Stimulated activated naive CD8-positive, alpha-beta T cell treated with anti-CD3 and anti-CD28 coated beads, Interleukin-15, Interleukin-2, amounts not matched to agents 100 ng/mL and 50 ng/mL, for 24 hours (primary cell): ENCODE results near the gene NSD1.

Source experiments
- H3K27ac Mint-ChIP-seq: one replicate; pipeline ENCODE4 v1.8.0; 2021; ENCODE audit warnings: mild to moderate bottlenecking, mixed read lengths
- H3K27me3 Mint-ChIP-seq: one replicate; pipeline ENCODE4 v1.8.0; 2021; ENCODE audit warnings: mixed read lengths
- H3K36me3 Mint-ChIP-seq: one replicate; pipeline ENCODE4 v1.8.0; 2021; ENCODE audit warnings: low read depth, mixed read lengths
- H3K4me1 Mint-ChIP-seq: one replicate; pipeline ENCODE4 v1.8.0; 2021; ENCODE audit warnings: low read depth, mixed read lengths
- H3K4me3 Mint-ChIP-seq: one replicate; pipeline ENCODE4 v1.8.0; 2021; ENCODE audit warnings: mild to moderate bottlenecking, mixed read lengths
- H3K9me3 Mint-ChIP-seq: one replicate; pipeline ENCODE4 v1.8.0; 2021; ENCODE audit warnings: mixed read lengths

Gene NSD1

DNA sequence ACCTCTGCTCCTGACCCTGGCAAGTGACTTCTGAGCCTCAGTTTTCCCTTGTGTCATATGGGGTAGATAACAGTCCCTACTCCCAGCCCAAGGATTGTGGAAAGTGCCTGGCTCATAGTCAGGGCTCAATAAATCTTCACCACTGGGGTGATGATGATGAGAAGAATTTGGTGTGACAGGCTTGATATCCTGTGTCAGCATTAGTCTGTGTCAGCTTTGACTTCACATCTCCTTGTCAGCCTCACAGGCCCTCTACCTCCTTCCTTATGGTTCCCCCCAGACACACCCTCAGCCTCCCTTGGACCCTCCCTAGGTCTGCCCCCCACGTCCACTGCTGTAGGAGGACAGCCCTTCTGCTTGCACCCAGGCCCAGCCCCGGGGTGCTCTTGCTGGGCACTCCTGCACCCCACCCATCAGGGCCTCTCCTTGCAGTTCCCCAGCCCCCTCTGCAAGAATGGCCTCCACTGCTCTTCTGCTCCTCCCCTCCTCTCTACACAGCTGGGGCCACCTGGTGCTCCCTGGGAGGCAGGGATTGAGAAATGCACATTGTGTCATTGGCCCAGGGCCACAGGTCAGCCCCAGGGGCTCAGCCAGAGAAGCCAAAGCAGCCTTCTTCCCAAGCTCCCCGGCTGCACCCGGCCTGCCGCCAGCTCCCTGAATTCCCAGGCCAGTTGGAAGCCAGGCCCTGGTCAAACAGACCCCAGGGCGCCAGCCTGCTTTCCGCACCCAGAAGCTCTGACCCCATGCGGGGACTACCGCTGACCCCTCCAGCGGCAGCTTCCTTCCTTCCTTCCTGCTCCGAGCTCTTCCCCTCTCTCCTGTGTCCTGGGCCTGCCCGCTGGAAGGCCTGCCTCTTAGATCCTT is 39.1 kb upstream of the NSD1 start:
- Mint-ChIP-seq H3K27me3 (no peaks in the 10 kb centered on the region), H3K36me3 (no peaks in the 10 kb centered on the region), H3K9me3 (no peaks in the 10 kb centered on the region), H3K4me3 (no peak overlapping the region), H3K4me1 (no peaks in the 10 kb centered on the region), H3K27ac (no peak overlapping the region)

DNA sequence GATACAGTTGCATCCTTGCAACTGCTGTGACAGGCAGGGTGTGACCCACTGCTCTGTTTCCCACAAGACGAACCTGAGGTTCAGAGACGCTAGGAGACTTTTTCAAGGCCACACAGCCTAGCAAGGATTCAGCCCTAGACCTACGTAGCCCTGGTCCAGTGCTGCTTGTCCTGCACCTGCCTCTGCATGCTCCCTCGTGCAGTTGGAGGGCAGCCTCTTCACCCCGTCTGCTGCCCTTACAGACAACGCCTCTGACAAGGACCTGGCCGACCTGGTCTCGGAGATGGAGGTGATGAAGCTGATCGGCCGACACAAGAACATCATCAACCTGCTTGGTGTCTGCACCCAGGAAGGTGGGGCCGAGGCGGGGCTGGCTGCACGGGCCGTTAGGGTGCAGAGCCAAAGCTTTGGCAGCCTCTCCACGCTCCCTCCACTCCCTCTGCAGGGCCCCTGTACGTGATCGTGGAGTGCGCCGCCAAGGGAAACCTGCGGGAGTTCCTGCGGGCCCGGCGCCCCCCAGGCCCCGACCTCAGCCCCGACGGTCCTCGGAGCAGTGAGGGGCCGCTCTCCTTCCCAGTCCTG is 38.4 kb upstream of the NSD1 start:
- Mint-ChIP-seq H3K4me1 (no peaks in the 10 kb centered on the region), H3K36me3 (no peaks in the 10 kb centered on the region), H3K9me3 (no peaks in the 10 kb centered on the region), H3K4me3 (no peak overlapping the region), H3K27ac (no peak overlapping the region), H3K27me3 (no peaks in the 10 kb centered on the region)

DNA sequence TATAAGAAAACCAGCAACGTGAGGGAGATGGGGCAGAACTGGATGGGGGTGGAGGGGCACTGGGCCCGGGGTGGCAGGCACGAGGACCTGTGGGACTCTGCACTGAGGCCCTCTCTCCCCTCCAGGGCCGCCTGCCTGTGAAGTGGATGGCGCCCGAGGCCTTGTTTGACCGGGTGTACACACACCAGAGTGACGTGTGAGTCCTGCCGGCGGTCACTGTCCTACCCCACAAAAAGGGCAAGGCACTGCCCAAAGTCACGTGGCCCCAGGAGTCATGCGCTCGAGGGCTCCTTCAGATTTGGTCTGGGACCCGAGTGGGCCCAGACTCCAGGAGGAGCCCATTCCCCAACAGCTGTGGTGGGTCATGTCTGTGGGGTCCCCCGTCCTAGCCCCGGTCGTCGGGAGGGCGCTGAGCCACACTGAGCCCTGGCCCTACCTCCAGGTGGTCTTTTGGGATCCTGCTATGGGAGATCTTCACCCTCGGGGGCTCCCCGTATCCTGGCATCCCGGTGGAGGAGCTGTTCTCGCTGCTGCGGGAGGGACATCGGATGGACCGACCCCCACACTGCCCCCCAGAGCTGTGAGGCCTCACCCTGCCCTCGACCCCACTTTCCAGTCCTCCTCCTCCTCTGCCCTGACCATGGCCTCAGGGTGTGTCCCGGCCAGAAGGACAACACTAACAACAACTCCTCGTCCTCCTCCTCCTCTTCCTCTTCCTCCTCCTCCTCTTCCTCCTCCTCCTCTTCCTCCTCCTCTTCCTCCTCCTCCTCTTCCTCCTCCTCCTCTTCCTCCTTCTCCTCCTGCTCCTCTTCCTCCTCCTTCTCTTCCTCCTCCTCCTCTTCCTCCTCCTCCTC is 37.2 kb upstream of the NSD1 start:
- no peaks in the 10 kb centered on the region for H3K36me3 Mint-ChIP-seq

DNA sequence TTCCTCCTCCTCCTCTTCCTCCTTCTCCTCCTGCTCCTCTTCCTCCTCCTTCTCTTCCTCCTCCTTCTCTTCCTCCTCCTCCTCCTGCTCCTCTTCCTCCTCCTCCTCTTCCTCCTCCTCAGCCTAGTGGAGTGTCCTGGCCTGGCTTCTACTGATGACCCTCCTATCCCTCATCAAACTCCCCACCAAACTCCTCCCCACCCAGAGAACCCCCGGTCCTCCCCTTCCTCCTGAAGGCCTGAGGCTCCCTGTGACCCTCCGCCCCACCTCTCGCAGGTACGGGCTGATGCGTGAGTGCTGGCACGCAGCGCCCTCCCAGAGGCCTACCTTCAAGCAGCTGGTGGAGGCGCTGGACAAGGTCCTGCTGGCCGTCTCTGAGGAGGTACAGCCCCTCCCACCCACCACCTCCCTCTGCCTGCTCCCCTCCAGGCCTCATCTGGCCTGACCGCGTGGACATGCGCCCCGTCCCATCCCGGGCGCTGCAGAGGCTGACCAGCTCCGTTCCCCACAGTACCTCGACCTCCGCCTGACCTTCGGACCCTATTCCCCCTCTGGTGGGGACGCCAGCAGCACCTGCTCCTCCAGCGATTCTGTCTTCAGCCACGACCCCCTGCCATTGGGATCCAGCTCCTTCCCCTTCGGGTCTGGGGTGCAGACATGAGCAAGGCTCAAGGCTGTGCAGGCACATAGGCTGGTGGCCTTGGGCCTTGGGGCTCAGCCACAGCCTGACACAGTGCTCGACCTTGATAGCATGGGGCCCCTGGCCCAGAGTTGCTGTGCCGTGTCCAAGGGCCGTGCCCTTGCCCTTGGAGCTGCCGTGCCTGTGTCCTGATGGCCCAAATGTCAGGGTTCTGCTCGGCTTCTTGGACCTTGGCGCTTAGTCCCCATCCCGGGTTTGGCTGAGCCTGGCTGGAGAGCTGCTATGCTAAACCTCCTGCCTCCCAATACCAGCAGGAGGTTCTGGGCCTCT is 36.3 kb upstream of the NSD1 start:
- Mint-ChIP-seq H3K27me3 (no peaks in the 10 kb centered on the region), H3K4me3 (no peak overlapping the region), H3K9me3 (no peaks in the 10 kb centered on the region), H3K27ac (no peak overlapping the region), H3K36me3 (no peaks in the 10 kb centered on the region), H3K4me1 (no peaks in the 10 kb centered on the region)

More for the DNA sequence above, 37.2 kb upstream of the NSD1 start:
- Mint-ChIP-seq H3K4me1 (no peaks in the 10 kb centered on the region), H3K4me3 (no peak overlapping the region), H3K27ac (no peak overlapping the region), H3K27me3 (no peaks in the 10 kb centered on the region), H3K9me3 (no peaks in the 10 kb centered on the region)

DNA sequence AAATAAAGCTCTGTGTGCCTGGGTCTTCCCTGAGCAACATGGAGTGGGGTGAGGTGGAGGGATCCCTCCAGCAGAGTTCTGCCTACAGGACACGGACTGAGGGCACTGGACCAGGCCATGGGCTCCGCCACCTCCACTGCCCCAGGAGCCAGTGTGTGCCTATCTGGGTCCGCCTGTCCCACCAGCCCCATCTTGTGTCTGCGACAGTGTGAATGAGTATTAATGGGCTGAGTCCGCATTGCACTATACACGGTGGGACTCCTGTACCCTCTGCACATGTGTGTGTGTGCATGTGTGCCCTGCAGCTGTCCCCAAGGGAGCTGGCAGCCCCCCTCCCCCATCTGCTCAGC is 35.5 kb upstream of the NSD1 start:
- Mint-ChIP-seq H3K27me3 (no peaks in the 10 kb centered on the region), H3K27ac (no peak overlapping the region), H3K4me3 (no peak overlapping the region), H3K9me3 (no peaks in the 10 kb centered on the region), H3K4me1 (no peaks in the 10 kb centered on the region), H3K36me3 (no peaks in the 10 kb centered on the region)

DNA sequence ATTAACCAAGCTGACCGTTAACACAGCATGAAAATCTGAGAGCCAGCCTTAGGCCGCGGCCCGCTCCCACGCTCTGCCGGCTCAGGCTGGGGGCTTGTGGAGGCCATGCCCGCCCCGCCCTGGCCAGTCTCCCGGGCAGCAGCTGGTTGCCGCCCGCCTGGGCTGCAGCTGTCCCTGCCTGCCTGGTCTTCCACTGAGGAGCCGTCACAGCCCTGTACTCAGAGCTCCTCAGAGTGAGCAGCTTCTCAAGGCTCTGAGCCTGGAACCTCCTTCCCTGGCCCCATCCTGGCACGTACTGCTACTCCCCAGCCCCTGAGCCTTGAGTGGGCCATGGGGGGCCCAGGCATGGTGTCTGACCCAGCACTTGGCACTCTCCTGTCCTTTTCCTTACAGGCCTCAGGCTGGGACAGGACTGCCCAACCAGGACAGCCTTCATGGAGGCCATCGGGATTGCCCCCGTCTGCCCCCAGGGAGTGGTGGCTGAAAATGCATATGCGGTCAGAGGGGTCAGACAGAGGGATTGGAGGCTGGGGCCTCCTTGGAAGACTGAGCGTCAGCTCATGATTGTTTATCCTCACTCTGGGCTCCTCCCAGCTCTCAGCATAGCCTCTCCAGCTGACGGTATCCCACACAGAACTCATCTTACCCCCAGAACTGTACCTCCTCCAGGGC is 35.0 kb upstream of the NSD1 start:
- no peaks in the 10 kb centered on the region for H3K36me3 Mint-ChIP-seq
- no peak overlapping the region for H3K27ac Mint-ChIP-seq
- no peak overlapping the region for H3K4me3 Mint-ChIP-seq
- H3K4me1 Mint-ChIP-seq: no peaks in the 10 kb centered on the region
- H3K27me3 Mint-ChIP-seq: no peaks in the 10 kb centered on the region
- H3K9me3 Mint-ChIP-seq: no peaks in the 10 kb centered on the region

DNA sequence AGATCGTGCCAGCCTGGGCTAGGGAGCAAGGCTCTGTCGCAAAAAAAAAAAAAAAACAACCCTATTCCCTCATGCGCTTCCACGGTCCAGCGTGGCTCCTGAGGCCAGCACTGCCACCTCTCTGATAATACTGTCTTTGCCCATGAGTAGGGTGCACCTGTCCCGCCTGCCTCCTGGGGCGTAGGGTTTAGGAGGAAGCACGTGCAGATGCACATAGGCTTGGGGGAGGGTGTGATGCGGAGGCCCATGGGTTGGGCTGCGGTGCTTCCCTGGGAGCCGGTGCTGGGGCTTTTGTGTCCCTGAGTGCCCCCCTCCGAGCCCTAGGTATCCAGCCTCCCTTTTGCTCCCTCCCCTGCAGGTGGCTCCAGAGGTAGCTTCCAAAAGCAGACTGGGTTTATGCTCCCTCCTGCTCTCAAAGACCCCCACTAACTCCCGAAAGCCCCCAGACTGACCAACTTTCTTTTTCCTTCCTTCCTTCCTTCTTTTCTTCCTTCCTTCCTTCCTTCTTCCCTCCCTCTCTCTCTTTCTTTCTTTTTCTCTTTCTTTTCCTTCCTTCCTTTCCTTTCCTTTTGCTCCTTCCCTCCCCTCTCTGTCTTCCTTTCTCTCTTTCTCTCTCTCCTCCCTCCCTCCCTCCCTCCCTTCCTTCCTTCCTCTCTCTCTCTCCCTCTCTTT is 34.0 kb upstream of the NSD1 start:
- Mint-ChIP-seq H3K4me1 (no peaks in the 10 kb centered on the region), H3K27me3 (no peaks in the 10 kb centered on the region), H3K4me3 (no peak overlapping the region), H3K9me3 (no peaks in the 10 kb centered on the region), H3K27ac (no peak overlapping the region), H3K36me3 (no peaks in the 10 kb centered on the region)

DNA sequence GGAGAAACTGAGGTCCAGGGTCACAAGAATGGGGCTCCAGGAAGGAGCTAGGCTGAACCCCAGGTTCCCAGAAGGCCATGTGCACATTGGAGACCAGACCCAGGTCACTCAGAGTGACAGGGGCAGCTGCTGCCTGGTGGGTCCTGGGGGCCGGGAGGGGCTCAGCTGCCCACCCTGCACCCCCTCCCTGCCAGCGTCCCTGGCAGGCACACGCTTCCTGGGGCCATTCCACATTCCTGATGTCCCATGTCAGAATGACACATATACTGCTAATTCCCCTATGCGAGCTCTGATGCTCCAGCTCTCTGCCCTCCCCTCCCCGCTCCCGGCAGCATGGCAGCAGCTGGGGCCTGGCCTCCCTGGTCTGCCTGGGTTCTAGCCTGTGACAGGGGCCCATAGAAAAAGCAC is 32.9 kb upstream of the NSD1 start:
- no peak overlapping the region for H3K27ac Mint-ChIP-seq
- H3K36me3 Mint-ChIP-seq: no peaks in the 10 kb centered on the region
- H3K9me3 Mint-ChIP-seq: no peaks in the 10 kb centered on the region
- no peak overlapping the region for H3K4me3 Mint-ChIP-seq
- H3K27me3 Mint-ChIP-seq: no peaks in the 10 kb centered on the region
- H3K4me1 Mint-ChIP-seq: no peaks in the 10 kb centered on the region

DNA sequence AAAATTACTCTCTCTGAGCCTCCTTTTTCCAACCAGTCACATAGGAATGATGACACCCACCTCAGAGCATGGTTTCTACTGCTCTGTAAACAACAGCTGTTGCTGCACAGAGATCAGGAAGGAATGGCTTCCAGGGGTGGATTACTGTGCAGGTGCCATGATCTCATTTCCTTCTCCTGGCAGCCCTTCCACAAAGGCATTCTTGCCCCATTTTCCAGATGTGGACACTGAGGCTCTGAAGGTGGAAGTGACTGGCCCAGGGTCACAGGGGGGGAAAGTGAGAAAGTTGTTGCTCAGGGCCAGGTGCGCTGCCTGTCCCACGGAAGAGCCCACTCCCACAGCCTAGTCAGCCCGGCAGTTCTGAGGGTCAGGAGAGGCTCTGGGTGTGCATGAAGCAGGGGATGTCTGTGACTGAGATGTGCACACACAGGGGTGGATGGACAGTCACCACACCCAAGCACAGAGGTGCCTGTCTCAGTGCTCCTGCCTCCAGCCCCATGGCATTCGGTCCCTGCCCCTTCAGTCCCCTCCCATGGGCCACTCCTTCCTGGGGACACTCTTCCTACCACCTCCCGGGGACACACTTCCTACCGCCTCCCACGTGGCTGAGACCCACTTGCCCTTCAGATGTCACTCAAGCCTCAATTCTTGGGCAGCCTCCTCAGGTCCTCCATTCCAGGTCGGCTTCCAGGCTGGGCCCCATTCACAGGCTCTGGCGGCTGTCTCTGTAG is 29.9 kb upstream of the NSD1 start:
- Mint-ChIP-seq H3K4me3 (no peak overlapping the region), H3K27ac (no peak overlapping the region), H3K27me3 (no peaks in the 10 kb centered on the region), H3K36me3 (no peaks in the 10 kb centered on the region), H3K9me3 (no peaks in the 10 kb centered on the region), H3K4me1 (no peaks in the 10 kb centered on the region)

DNA sequence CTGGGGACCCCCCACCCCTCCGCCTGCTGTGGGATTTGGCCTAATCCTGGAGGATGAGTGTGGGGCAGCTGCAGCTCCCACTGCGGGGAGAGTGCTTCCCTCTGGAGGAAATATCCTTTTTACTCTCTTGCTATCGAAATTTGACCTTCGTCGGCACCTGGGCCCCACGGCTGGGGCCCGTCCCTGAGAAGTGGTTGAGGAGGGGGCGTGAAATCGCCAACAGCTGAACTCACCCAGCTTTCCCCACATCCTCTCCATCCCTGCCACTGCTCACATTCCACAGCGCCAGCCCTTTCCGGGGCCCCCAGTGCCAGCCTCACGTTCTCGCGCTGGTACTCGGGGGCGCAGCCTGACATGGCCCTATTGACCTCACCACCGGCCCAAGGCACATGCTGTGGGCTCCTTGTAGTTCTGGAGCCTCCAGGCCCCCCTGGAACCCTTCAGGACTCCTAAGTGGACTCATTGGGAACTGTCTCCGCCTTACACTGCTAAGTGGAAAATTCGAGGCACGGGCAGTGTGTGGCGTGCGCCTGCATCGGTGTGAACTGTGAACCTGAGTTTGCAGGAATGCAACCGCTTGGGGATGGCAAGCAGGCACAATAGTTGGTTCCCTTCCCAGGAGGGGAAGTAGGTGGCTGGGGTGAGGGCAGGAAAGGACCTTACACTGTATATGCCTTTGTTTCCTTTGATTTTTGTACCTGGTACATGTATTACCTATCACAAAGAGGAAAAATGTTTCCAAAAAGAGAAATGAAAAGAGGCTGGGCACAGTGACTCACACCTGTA is 27.7 kb upstream of the NSD1 start:
- Mint-ChIP-seq H3K4me3 (no peak overlapping the region), H3K9me3 (no peaks in the 10 kb centered on the region)

DNA sequence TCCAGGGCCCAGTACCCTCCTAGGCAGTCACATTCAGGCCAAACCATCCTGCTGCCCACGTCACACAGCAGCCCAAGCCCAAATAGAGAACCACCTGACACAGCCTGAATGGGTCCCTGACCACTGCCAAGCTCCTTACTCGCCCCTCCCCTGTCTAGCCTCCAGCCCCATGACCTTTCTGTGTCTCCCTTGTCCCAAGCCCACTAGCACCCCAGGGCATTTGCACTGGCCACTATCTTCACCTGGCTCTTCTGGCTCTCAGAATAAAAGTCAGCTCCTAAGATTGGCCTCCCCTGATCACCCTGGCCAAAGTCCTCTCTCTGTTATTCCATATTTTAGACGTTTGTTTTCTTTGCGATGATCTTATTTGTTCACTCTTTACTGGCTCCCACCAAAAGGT is 26.4 kb upstream of the NSD1 start:
- Mint-ChIP-seq H3K4me3 (no peak overlapping the region), H3K36me3 (no peaks in the 10 kb centered on the region), H3K9me3 (no peaks in the 10 kb centered on the region), H3K27ac (no peak overlapping the region), H3K4me1 (no peaks in the 10 kb centered on the region), H3K27me3 (no peaks in the 10 kb centered on the region)

More for the DNA sequence above, 27.7 kb upstream of the NSD1 start:
- Mint-ChIP-seq H3K27ac (no peak overlapping the region), H3K27me3 (no peaks in the 10 kb centered on the region), H3K36me3 (no peaks in the 10 kb centered on the region), H3K4me1 (no peaks in the 10 kb centered on the region)

DNA sequence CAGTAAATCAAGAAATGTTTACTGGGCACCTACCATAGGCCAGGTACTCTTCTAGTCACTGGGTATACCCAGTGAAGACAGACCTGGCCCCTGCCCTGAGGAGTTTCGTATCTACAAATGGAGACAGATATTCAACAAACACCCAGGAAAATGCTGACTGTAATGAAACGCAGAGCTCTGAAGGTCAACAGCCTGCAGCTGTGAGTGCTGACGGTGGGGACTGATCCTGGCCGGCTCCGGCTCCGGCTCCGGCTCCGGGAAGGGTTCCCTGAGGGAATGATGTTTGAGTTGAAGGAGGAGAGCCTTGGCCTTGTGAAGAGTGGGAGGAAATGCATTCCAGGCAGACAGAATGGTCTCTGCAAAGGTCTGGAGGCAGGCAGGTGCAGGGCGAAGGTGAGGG is 23.8 kb upstream of the NSD1 start:
- H3K4me1 Mint-ChIP-seq: peaks cover 4% of the 10 kb centered on the region
- H3K27me3 Mint-ChIP-seq: no peaks in the 10 kb centered on the region
- no peak overlapping the region for H3K4me3 Mint-ChIP-seq
- no peaks in the 10 kb centered on the region for H3K36me3 Mint-ChIP-seq
- H3K27ac Mint-ChIP-seq: no peak overlapping the region
- no peaks in the 10 kb centered on the region for H3K9me3 Mint-ChIP-seq
